Urothelium cell line (cell line): ENCODE results near the gene CEMIP.

Source experiments
- DNase-seq: peaks from one replicate; pipeline ENCODE4 v3.0.0; 2011; ENCODE audit warnings: low spot score, mixed read lengths
- FAIRE-seq: peaks from 2 replicates; lab custom pipeline; 2011; peaks lifted over from hg19 to GRCh38; lab: Jason Lieb, UNC

Gene CEMIP

GRCh38 chr15:80783260-80783659 lies 4.1 kb downstream of the CEMIP start:
- DNase-seq (no peak), FAIRE-seq (no peak)

GRCh38 chr15:80785335-80785734 lies 6.2 kb downstream of the CEMIP start:
- DNase-seq (no peak), FAIRE-seq (no peak)

GRCh38 chr15:80785811-80786354 lies 6.7 kb downstream of the CEMIP start:
- no peak for FAIRE-seq
- no peak for DNase-seq

- DNase-seq: no peak
- FAIRE-seq: no peak
These were observed 8.1 kb downstream of the CEMIP start for GRCh38 chr15:80787316-80787715.

GRCh38 chr15:80788536-80788935 lies 9.4 kb downstream of the CEMIP start:
- FAIRE-seq: no peak
- DNase-seq: no peak

- FAIRE-seq (no peak), DNase-seq (no peak)
These were observed 10.1 kb downstream of the CEMIP start for GRCh38 chr15:80789296-80789695.

- no peak for DNase-seq
- FAIRE-seq: no peak
These were observed 10.6 kb downstream of the CEMIP start for GRCh38 chr15:80789796-80790195.

- DNase-seq: no peak
- FAIRE-seq: no peak
These were observed 11.1 kb downstream of the CEMIP start for GRCh38 chr15:80790236-80790635.

GRCh38 chr15:80791004-80791403 lies 11.8 kb downstream of the CEMIP start:
- DNase-seq (no peak), FAIRE-seq (no peak)

GRCh38 chr15:80796407-80796806 lies 17.2 kb downstream of the CEMIP start:
- FAIRE-seq (no peak), DNase-seq (no peak)

- DNase-seq (no peak), FAIRE-seq (no peak)
These were observed 19.7 kb downstream of the CEMIP start for GRCh38 chr15:80798911-80799310.

GRCh38 chr15:80800067-80800466 lies 20.9 kb downstream of the CEMIP start:
- DNase-seq: no peak
- no peak for FAIRE-seq

GRCh38 chr15:80801891-80802680 lies 22.9 kb downstream of the CEMIP start:
- no peak for FAIRE-seq
- peak; percentile 65 for DNase-seq

GRCh38 chr15:80803580-80804525 lies 24.7 kb downstream of the CEMIP start:
- DNase-seq (no peak), FAIRE-seq (no peak)

- FAIRE-seq: no peak
- no peak for DNase-seq
These were observed 25.9 kb downstream of the CEMIP start for GRCh38 chr15:80804970-80805495.

GRCh38 chr15:80811781-80812315 lies 32.7 kb downstream of the CEMIP start:
- FAIRE-seq (no peak), DNase-seq (no peak)

GRCh38 chr15:80815106-80815505 lies 35.9 kb downstream of the CEMIP start:
- no peak for FAIRE-seq
- no peak for DNase-seq

- DNase-seq (no peak), FAIRE-seq (no peak)
These were observed 37.0 kb downstream of the CEMIP start for GRCh38 chr15:80816049-80816653.

GRCh38 chr15:80816936-80817335 lies 37.8 kb downstream of the CEMIP start:
- DNase-seq: no peak
- no peak for FAIRE-seq

- FAIRE-seq: no peak
- DNase-seq: no peak
These were observed 38.7 kb downstream of the CEMIP start for GRCh38 chr15:80817901-80818300.

- no peak for FAIRE-seq
These were observed 39.8 kb downstream of the CEMIP start for GRCh38 chr15:80819001-80819400.

More at GRCh38 chr15:80819001-80819400, 39.8 kb downstream of the CEMIP start:
- no peak for DNase-seq
